GM23248 (cell line): ENCODE data around the gene PLK5.

Source experiments
- EZH2 ChIP-seq: fragments of 200-600 bp; sonication (generic); IDR thresholded peaks from 2 replicates; pipeline ENCODE4 v1.6.1; 2018; ENCODE audit warnings: antibody characterized with exemption, mild to moderate bottlenecking; ENCODE audit not compliant: insufficient read depth, poor library complexity, severe bottlenecking
- EZH2phosphoT487 ChIP-seq: fragments of 200-600 bp; sonication (generic); IDR thresholded peaks from 2 replicates; pipeline ENCODE4 v1.6.1; 2018; ENCODE audit warnings: antibody characterized with exemption, moderate library complexity, mild to moderate bottlenecking, low read depth; ENCODE audit not compliant: insufficient read depth

- no peak for TF ChIP-seq EZH2phosphoT487
- no peak for TF ChIP-seq EZH2
These were observed 39.4 kb downstream of the PLK5 start for GRCh38 chr19:1563251-1563650.
